SH-SY5Y (cell line): ENCODE data around the gene IFNAR1.

Experiments used
- GATA2 ChIP-seq: IDR thresholded peaks from 2 replicates; pipeline ENCODE4 v1.6.1; 2011; ENCODE audit warnings: mild to moderate bottlenecking, low read depth, low read length
- GATA3 ChIP-seq: IDR thresholded peaks from 2 replicates; pipeline ENCODE4 v1.6.1; 2011; ENCODE audit warnings: low read depth, mild to moderate bottlenecking, low read length, moderate library complexity

GRCh38 chr21:33313611-33314010, 11.2 kb upstream of the IFNAR1 start:
- TF ChIP-seq GATA3, result no peak
- no peak for TF ChIP-seq GATA2
